Activated CD4-positive, alpha-beta T cell treated with anti-CD3 and anti-CD28 coated beads for 48 hours (primary cell): ENCODE measurements around the gene TMEM17.
"Not testable (repeated sequence)": the region's sequence is repeated elsewhere in the genome, so short reads cannot be mapped to it uniquely, and the experiment has no call there.

Experiments used
- DNase-seq: peaks from one replicate; pipeline ENCODE4 v3.0.0-alpha.2; 2020

The TMEM17 gene, protein sequence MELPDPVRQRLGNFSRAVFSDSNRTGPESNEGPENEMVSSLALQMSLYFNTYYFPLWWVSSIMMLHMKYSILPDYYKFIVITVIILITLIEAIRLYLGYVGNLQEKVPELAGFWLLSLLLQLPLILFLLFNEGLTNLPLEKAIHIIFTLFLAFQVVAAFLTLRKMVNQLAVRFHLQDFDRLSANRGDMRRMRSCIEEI

GRCh38 chr2:62505750-62506420 lies at the start of gene TMEM17:
Gene TMEM17 (minus strand): TSS chr2:62506195. CDS start chr2:62506129, 66 bp downstream.
- peak; percentile 66 for DNase-seq

DNA sequence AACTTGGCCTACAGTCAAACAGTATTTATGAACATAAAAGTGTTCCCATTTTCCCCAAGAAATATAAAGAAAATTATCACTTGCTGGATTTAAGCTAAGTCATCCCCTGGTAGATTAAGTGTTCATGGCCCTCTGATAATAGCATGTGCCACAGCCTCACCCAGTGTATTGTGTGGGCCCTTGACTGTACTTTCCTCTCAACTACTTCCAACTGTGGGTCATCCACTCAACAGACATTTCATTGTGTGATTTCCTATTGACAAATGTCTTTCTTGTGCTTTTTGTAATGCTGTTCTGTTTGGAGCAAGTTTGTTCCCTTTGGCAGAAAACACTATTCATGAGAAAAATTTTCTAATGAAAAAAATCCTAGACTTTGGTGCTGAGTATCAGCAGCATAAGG lies 48.4 kb upstream of the TMEM17 start:
- no peak for DNase-seq

- no peak for DNase-seq
Measured at GRCh38 chr2:62550461-62550860, 44.5 kb upstream of the TMEM17 start.

DNA sequence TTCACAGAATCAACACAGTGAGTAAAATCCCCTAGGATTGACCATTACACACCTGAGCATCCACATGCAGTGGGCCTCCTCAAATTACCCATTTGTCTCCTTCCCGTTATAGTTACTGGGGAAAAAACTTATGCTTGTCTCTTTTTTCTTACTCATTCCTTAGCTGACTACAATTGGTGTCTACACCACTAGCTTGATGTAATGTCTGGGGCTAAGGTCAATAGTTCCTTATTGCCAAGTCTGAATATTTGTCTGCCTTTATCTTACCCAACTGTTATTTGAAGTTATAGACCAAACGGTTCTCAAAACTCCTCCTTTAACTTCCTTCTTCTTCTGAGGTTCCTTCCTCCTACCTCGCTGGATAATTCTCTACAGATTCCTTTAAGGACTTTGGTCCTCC lies 41.9 kb upstream of the TMEM17 start:
- DNase-seq, result no peak

DNA sequence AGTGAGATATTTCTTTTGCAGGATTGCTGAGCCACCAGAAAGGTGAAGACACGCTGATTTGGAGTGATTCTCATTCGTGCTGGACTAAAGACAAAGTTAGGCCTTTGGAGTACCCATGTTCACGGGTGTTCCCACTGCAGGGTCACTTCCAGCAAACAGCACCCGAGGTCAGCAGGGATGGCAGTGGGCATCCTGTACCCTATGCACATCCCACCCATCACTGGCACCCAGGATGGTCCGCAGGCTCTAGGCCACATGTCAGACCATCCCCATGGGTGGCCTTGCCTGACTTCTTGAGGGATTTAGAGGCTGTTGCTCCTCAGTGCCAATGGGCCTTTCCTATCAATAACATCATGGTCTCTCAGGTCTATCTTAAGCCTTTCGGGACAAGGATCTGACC lies 39.3 kb upstream of the TMEM17 start:
- DNase-seq, result no peak

- DNase-seq, result no peak
Measured at GRCh38 chr2:62540408-62541168, 34.6 kb upstream of the TMEM17 start.

- DNase-seq, result no peak
Measured at GRCh38 chr2:62539606-62540407, 33.8 kb upstream of the TMEM17 start.

DNA sequence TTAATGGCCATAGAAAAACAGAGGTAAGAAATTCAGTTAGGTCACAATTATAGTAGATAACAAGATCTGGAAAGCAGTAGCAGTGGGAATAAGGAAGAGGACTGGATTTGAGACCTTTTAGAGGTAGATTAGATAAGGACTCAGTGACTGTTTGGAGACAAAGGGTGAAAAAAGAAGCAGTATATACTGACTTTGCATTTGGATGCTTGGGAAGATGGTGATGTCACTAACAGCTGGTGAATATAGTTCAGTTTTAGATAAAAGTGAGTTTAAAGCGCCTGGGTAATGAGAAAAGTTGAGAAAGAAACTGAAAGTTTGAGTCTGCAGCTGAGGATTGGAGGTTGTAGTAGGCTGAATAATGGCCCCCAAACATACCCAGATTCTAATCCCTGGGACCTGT lies 32.8 kb upstream of the TMEM17 start:
- no peak for DNase-seq

DNA sequence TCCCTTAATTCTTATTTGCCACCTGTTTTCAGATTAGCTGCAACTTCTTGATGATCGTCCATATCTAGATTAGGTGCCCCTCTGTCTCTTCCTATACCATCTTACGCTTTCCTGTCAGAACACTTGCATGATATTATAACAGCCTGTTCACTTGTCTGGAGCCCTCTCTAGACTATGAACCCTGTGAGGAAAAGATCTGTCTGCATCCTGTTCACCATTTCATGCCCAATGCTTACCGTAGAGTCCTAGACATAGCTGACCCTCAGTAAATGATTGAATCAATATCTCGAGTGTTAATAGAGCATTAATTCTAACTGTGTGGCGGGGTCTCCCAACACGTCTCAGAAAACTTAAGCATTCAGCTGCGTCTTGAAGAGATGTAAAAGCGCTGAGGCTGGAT lies 31.8 kb upstream of the TMEM17 start:
- no peak for DNase-seq

GRCh38 chr2:62536873-62537547 lies 31.0 kb upstream of the TMEM17 start:
- no peak for DNase-seq

DNA sequence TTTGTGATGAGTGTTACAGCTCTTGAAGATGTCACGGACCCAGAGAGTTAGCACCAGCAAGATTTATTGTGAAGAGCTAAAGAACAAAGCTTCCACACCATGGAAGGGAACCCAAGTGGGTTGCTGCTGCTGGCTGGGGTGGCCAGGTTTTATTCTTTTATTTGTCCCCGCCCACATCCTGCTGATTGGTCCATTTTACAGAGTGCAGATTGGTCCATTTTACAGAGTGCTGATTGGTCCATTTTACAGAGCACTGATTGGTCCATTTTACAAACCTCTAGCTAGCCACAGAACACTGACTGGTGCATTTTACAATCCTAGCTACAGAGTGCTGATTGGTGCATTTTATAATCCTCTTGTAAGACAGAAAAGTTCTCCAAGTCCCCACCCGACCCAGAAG lies 29.5 kb upstream of the TMEM17 start:
- not testable (repeated sequence) for DNase-seq

- no peak for DNase-seq
Measured at GRCh38 chr2:62531594-62531993, 25.6 kb upstream of the TMEM17 start.

DNA sequence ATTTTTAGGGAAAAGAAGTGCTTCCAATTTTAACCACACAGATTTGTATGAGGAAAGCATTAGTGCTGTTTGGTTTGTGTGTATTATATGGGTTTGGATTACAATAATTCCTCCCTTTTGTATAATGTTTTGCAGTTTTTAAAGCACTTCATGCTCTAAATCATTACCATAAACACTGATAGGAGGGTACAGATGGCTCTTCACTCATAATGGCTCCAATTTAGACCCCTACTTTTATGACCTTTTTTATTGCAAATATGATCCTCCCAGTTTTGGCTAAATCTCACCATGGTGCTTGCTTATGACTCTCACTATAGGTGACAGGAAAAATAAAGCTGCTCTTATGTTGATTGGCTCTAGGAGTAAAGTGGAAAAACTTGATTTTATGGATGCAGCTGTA lies 23.8 kb upstream of the TMEM17 start:
- DNase-seq, result no peak

- no peak for DNase-seq
Measured at GRCh38 chr2:62527478-62528210, 21.6 kb upstream of the TMEM17 start.

- no peak for DNase-seq
Measured at GRCh38 chr2:62526531-62527381, 20.8 kb upstream of the TMEM17 start.

GRCh38 chr2:62525549-62526269 lies 19.7 kb upstream of the TMEM17 start:
- DNase-seq, result no peak

DNA sequence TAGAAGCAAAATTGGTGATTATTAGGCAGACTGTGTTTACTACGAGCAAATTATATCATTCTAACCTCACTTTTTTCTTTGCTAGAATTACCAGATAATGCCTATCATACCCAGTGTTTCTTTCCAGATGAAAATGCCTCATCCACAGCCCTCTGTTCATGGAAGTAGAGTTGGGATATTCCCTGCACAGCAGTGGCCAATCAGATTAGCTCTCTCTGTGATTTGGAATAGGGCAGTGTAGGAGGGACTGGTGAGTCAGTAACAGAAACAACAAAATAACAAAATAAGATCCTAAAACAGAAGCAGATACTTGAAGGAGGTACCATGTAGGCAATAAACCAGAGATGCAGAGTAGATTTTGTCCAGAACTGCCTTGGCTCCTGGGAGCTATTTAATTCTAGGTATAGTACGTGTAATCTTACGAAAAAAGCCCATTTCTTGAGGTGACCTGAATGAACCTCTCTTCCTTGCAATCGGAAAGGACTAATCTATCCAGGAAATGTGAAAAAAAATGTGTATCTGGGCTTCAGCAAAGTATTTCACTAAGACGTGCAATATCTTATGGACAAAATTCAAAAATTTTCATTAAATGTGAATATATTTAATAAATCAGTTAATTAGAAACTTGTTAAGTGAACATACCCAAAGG lies 18.4 kb upstream of the TMEM17 start:
- no peak for DNase-seq

- DNase-seq, result not testable (repeated sequence)
Measured at GRCh38 chr2:62521061-62521460, 15.1 kb upstream of the TMEM17 start.

DNA sequence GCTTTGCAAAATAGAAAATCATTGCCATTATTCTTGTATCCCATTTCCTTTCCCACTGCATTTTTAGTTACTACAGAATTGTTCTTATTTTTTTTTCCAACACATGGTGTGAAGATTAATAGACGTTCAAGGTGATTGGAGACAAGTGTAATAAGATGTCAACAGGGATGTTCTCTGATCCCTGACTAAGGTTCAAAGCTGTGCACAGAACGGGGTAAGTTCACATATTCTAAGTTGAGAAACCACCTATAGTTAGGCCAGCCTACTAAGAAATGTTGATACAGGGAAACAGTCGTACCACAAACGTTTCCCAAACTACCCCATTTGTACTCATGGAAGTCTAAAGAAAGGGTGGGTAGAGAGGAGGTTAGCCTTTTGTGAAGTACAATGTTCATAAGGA lies 6.4 kb upstream of the TMEM17 start:
- no peak for DNase-seq

DNA sequence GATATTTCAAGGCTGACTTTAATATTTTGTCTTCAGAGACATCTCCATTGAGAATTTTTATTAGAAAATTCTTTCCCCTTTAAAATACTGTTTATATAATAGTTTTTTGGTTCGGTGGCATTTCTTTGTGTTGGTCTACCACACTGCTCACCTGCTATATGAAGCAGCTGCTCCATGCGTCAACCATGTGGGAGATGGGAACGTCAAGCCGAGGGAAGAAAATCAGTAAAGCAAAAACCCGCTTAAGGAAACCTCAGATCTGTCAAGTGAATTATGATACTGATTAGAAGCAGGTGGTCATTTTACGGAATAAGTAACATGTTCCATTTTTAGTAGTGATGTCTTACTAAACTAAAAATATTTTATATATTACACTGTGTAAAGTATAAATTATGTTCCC lies 5.6 kb upstream of the TMEM17 start:
- DNase-seq, result no peak
